GM23338 (cell line): ENCODE results near the gene NDFIP1. TPM values are rescaled to one million over a fixed set of nuclear protein-coding genes. Genes with fewer than 3 reads are reported as not detected.

Source experiments
- ATAC-seq: fragments of 200-7000 bp; cut with Tn5 transposase; 3 replicates; pipeline ENCODE4 v1.9.1; 2020
- DNase-seq: peaks from one replicate; pipeline ENCODE4 v3.0.0-alpha.2; 2015; ENCODE audit warnings: low spot score
- H2AFZ ChIP-seq: fragments of 200-600 bp; sonication (generic); 2 replicates; pipeline ENCODE4 v1.8.0; 2016; ENCODE audit warnings: antibody characterized with exemption, mild to moderate bottlenecking, moderate library complexity
- H3F3A ChIP-seq: fragments of 200-600 bp; sonication (generic); replicated peaks from 2 replicates; pipeline ENCODE4 v1.8.0; 2017; ENCODE audit warnings: antibody characterized with exemption, mixed run types, low read depth
- H3K27ac ChIP-seq: fragments of 200-600 bp; sonication (generic); 2 replicates; pipeline ENCODE4 v1.6.1; 2016; ENCODE audit warnings: low read depth
- H3K27me3 ChIP-seq: fragments of 200-600 bp; sonication (generic); 2 replicates; pipeline ENCODE4 v1.8.0; 2016; ENCODE audit warnings: mild to moderate bottlenecking, mixed run types, moderate library complexity; ENCODE audit not compliant: insufficient read depth
- H3K36me3 ChIP-seq: fragments of 200-600 bp; sonication (generic); 2 replicates; pipeline ENCODE4 v1.8.0; 2016; ENCODE audit warnings: mild to moderate bottlenecking; ENCODE audit not compliant: insufficient read depth
- H3K4me1 ChIP-seq: fragments of 200-600 bp; sonication (generic); 2 replicates; pipeline ENCODE4 v1.8.0; 2016; ENCODE audit warnings: mild to moderate bottlenecking, moderate library complexity; ENCODE audit not compliant: insufficient read depth
- H3K4me2 ChIP-seq: fragments of 200-600 bp; sonication (generic); 2 replicates; pipeline ENCODE4 v1.7.1; 2017; ENCODE audit warnings: mixed run types
- H3K4me3 ChIP-seq: fragments of 200-600 bp; sonication (generic); 2 replicates; pipeline ENCODE4 v1.6.1; 2016; ENCODE audit warnings: mixed run types
- H3K79me2 ChIP-seq: fragments of 200-600 bp; sonication (generic); replicated peaks from 2 replicates; pipeline ENCODE4 v1.8.0; 2017; ENCODE audit warnings: mild to moderate bottlenecking; ENCODE audit not compliant: insufficient read depth
- H3K9me2 ChIP-seq: fragments of 200-600 bp; sonication (generic); 2 replicates; pipeline ENCODE4 v1.8.0; 2017; ENCODE audit not compliant: insufficient read depth
- H4K20me1 ChIP-seq: fragments of 200-600 bp; sonication (generic); replicated peaks from 2 replicates; pipeline ENCODE4 v1.8.0; 2017; ENCODE audit warnings: mild to moderate bottlenecking; ENCODE audit not compliant: insufficient read depth
- H3K27ac Mint-ChIP-seq: 2 replicates; pipeline ENCODE4 v1.8.0; 2020; ENCODE audit warnings: inconsistent platforms, mild to moderate bottlenecking, moderate library complexity, mixed read lengths
- H3K27me3 Mint-ChIP-seq: 3 replicates; pipeline ENCODE4 v1.8.0; 2022; ENCODE audit warnings: low read depth, mild to moderate bottlenecking, moderate library complexity, mixed read lengths, inconsistent platforms; ENCODE audit not compliant: insufficient read depth, poor library complexity
- H3K36me3 Mint-ChIP-seq: 3 replicates; pipeline ENCODE4 v1.8.0; 2021; ENCODE audit warnings: low read depth, mild to moderate bottlenecking, inconsistent platforms, moderate library complexity, mixed read lengths
- H3K4me1 Mint-ChIP-seq: 3 replicates; pipeline ENCODE4 v1.8.0; 2020; ENCODE audit warnings: mild to moderate bottlenecking, inconsistent platforms, mixed read lengths
- H3K4me3 Mint-ChIP-seq: 3 replicates; pipeline ENCODE4 v1.8.0; 2021; ENCODE audit warnings: moderate library complexity, mild to moderate bottlenecking, inconsistent platforms, mixed read lengths
- H3K9me3 Mint-ChIP-seq: 3 replicates; pipeline ENCODE4 v1.8.0; 2020; ENCODE audit warnings: moderate library complexity, mild to moderate bottlenecking, inconsistent platforms, mixed read lengths
- JUNB ChIP-seq: IDR thresholded peaks from one replicate; pipeline ENCODE4 v1.6.1; 2016; ENCODE audit warnings: antibody characterized with exemption; ENCODE audit not compliant: unreplicated experiment
- polyA plus RNA-seq: library from polyadenylated mRNA; unstranded; fragments of >200 nt; fragmentation: Nextera tagmentation; extraction: Ambion mirVana; gene quantifications from 2 replicates; pipeline ENCODE4 v1.2.1, GENCODE V29; 2016
- total RNA-seq: library from RNA; depleted of rRNA; stranded (reverse); fragments of >200 nt; shearing (Covaris generic); gene quantifications from 2 replicates; pipeline ENCODE4 v1.2.3, GENCODE V29; 2014; rRNA removed
- TF ChIP-seq, protein P1 (sequence below): IDR thresholded peaks from 2 replicates; pipeline ENCODE4 v1.6.1; 2016; ENCODE audit warnings: antibody characterized with exemption

The NDFIP1 gene
- total and polyA plus RNA-seq, 2 experiments from 2014 or later, result 24.3 to 45.0 TPM

GRCh38 chr5:142202282-142202681 is 93.7 kb downstream of the NDFIP1 start:
- no peaks in the 10 kb centered on the region for H4K20me1 ChIP-seq

More at GRCh38 chr5:142202282-142202681, 93.7 kb downstream of the NDFIP1 start:
- H3K4me2 ChIP-seq, result no peak overlapping the region
- TF ChIP-seq, protein P1, sequence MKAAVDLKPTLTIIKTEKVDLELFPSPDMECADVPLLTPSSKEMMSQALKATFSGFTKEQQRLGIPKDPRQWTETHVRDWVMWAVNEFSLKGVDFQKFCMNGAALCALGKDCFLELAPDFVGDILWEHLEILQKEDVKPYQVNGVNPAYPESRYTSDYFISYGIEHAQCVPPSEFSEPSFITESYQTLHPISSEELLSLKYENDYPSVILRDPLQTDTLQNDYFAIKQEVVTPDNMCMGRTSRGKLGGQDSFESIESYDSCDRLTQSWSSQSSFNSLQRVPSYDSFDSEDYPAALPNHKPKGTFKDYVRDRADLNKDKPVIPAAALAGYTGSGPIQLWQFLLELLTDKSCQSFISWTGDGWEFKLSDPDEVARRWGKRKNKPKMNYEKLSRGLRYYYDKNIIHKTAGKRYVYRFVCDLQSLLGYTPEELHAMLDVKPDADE, result no peak
- TF ChIP-seq JUNB, result no peak
- ATAC-seq (no peak), DNase-seq (no peak)
- peaks cover 4% of the 10 kb centered on the region; the same call in 1 of the 2 replicates for H3K9me2 ChIP-seq
- H3K4me1 Mint-ChIP-seq, result peaks cover 21% of the 10 kb centered on the region
- H3K4me1 ChIP-seq, result peaks cover 5% of the 10 kb centered on the region; the same call in 1 of the 2 replicates
- no peaks in the 10 kb centered on the region for H3F3A ChIP-seq
- no peak overlapping the region for H2AFZ ChIP-seq
- peaks cover 6% of the 10 kb centered on the region for H3K27me3 Mint-ChIP-seq
- H3K79me2 ChIP-seq, result no peaks in the 10 kb centered on the region
- H3K4me3 ChIP-seq, result no peak overlapping the region
- H3K27ac Mint-ChIP-seq, result no peak overlapping the region
- H3K36me3 Mint-ChIP-seq, result no peaks in the 10 kb centered on the region
- H3K27ac ChIP-seq, result no peak overlapping the region
- no peaks in the 10 kb centered on the region for H3K27me3 ChIP-seq
- no peaks in the 10 kb centered on the region for H3K36me3 ChIP-seq
- H3K9me3 Mint-ChIP-seq, result no peaks in the 10 kb centered on the region
- H3K4me3 Mint-ChIP-seq, result no peak overlapping the region

Other genes with a start within 250 kb of the NDFIP1 start
- gene PCDH1, start 230.4 kb upstream of the NDFIP1 start, total RNA-seq, result 155 and 183 TPM in 2 replicates
- 26.2 and 27.8 TPM in 2 replicates for gene PCDH1, start 230.4 kb upstream of the NDFIP1 start, polyA plus RNA-seq
- 50.0 and 62.2 TPM in 2 replicates for gene DELE1, start 184.9 kb upstream of the NDFIP1 start, total RNA-seq
- 25.6 and 26.9 TPM in 2 replicates for gene DELE1, start 184.9 kb upstream of the NDFIP1 start, polyA plus RNA-seq
- 0.12 and 0.14 TPM in 2 replicates for gene PCDH12, start 150.6 kb upstream of the NDFIP1 start, total RNA-seq
- 0.29 and 0.33 TPM in 2 replicates for gene PCDH12, start 150.6 kb upstream of the NDFIP1 start, polyA plus RNA-seq
- 18.1 and 19.0 TPM in 2 replicates for gene RNF14, start 139.7 kb upstream of the NDFIP1 start, total RNA-seq
- 4.5 and 8.9 TPM in 2 replicates for gene RNF14, start 139.7 kb upstream of the NDFIP1 start, polyA plus RNA-seq
- 117 and 149 TPM in 2 replicates for gene GNPDA1, start 95.8 kb upstream of the NDFIP1 start, total RNA-seq
- gene GNPDA1, start 95.8 kb upstream of the NDFIP1 start, polyA plus RNA-seq, result 47.0 and 47.6 TPM in 2 replicates
- 177 and 240 TPM in 2 replicates for gene SPRY4, start 216.2 kb downstream of the NDFIP1 start, total RNA-seq
- 70.6 and 70.9 TPM in 2 replicates for gene SPRY4, start 216.2 kb downstream of the NDFIP1 start, polyA plus RNA-seq